GM23248 (cell line): ENCODE data around the gene MAST3. TPM values are rescaled to one million over a fixed set of nuclear protein-coding genes. Genes with fewer than 3 reads are reported as not detected.

Experiments used
- DNase-seq: peaks from one replicate; pipeline ENCODE4 v3.0.0-alpha.2; 2015
- H2AFZ ChIP-seq: fragments of 200-600 bp; sonication (generic); 2 replicates; pipeline ENCODE4 v1.6.1; 2016; ENCODE audit warnings: antibody characterized with exemption
- H3F3A ChIP-seq: fragments of 200-600 bp; sonication (generic); 2 replicates; pipeline ENCODE4 v1.6.1; 2016; ENCODE audit warnings: mild to moderate bottlenecking, antibody characterized with exemption, mixed run types; ENCODE audit not compliant: insufficient read depth
- H3K27ac ChIP-seq: fragments of 200-600 bp; sonication (generic); 2 replicates; pipeline ENCODE4 v1.5.1; 2016; ENCODE audit warnings: mild to moderate bottlenecking
- H3K27me3 ChIP-seq: fragments of 200-600 bp; sonication (generic); replicated peaks from 2 replicates; pipeline ENCODE4 v1.6.1; 2016; ENCODE audit warnings: mild to moderate bottlenecking; ENCODE audit not compliant: insufficient read depth
- H3K36me3 ChIP-seq: fragments of 200-600 bp; sonication (generic); 2 replicates; pipeline ENCODE4 v1.6.1; 2016; ENCODE audit warnings: low read depth, mild to moderate bottlenecking
- H3K4me1 ChIP-seq: fragments of 200-600 bp; sonication (generic); 2 replicates; pipeline ENCODE4 v1.6.1; 2016; ENCODE audit warnings: mild to moderate bottlenecking; ENCODE audit not compliant: insufficient read depth
- H3K4me2 ChIP-seq: fragments of 200-600 bp; sonication (generic); one replicate; pipeline ENCODE4 v1.6.1; 2016; ENCODE audit warnings: mild to moderate bottlenecking; ENCODE audit not compliant: unreplicated experiment
- H3K4me3 ChIP-seq: fragments of 200-600 bp; sonication (generic); 2 replicates; pipeline ENCODE4 v1.5.1; 2016; ENCODE audit warnings: mild to moderate bottlenecking
- H3K79me2 ChIP-seq: fragments of 200-600 bp; sonication (generic); 2 replicates; pipeline ENCODE4 v1.6.1; 2016; ENCODE audit warnings: mild to moderate bottlenecking; ENCODE audit not compliant: insufficient read depth
- H3K9ac ChIP-seq: fragments of 200-600 bp; sonication (generic); 2 replicates; pipeline ENCODE4 v1.6.1; 2016; ENCODE audit warnings: mild to moderate bottlenecking
- H3K9me2 ChIP-seq: fragments of 200-600 bp; sonication (generic); 2 replicates; pipeline ENCODE4 v1.6.1; 2016; ENCODE audit warnings: mixed run types, mild to moderate bottlenecking, moderate library complexity; ENCODE audit not compliant: insufficient read depth
- H3K9me3 ChIP-seq: fragments of 200-600 bp; sonication (generic); one replicate; pipeline ENCODE4 v1.6.1; 2017; ENCODE audit warnings: low read depth
- H4K20me1 ChIP-seq: fragments of 200-600 bp; sonication (generic); 2 replicates; pipeline ENCODE4 v1.6.0; 2016; ENCODE audit not compliant: insufficient read depth
- EZH2 ChIP-seq: fragments of 200-600 bp; sonication (generic); IDR thresholded peaks from 2 replicates; pipeline ENCODE4 v1.6.1; 2018; ENCODE audit warnings: antibody characterized with exemption, mild to moderate bottlenecking; ENCODE audit not compliant: insufficient read depth, poor library complexity, severe bottlenecking
- EZH2phosphoT487 ChIP-seq: fragments of 200-600 bp; sonication (generic); IDR thresholded peaks from 2 replicates; pipeline ENCODE4 v1.6.1; 2018; ENCODE audit warnings: antibody characterized with exemption, moderate library complexity, mild to moderate bottlenecking, low read depth; ENCODE audit not compliant: insufficient read depth
- WGBS, 2 experiments: methylation state at CpG; one replicate each; pipeline ENCODE4 v1.1.6; 2015 to 2017; ENCODE audit warnings: low lambda C conversion rate in 2 of 2, low coverage in 1 of 2; ENCODE audit errors: missing lambda C conversion rate in 2 of 2; 5-methylcytosine and 5-hydroxymethylcytosine counted together
- in situ Hi-C: fragments of 300-500 bp; cut with MboI; formaldehyde crosslinking; loops from 2 replicates; pipeline ENCODE4 v1.15.0; 2020
- polyA plus RNA-seq: library from polyadenylated mRNA; unstranded; fragments of >200 nt; fragmentation: Nextera tagmentation; extraction: Ambion mirVana; gene quantifications from 2 replicates; pipeline ENCODE4 v1.2.1, GENCODE V29; 2016
- total RNA-seq: library from RNA; depleted of rRNA; stranded (reverse); fragments of >200 nt; shearing (Covaris generic); gene quantifications from 2 replicates; pipeline ENCODE4 v1.2.3, GENCODE V29; 2014

The MAST3 gene
- total and polyA plus RNA-seq, 2 experiments from 2014 or later = 3.8 to 5.6 TPM

- no peak for TF ChIP-seq EZH2phosphoT487
- no peak for TF ChIP-seq EZH2
- H3K9ac ChIP-seq = no peak overlapping the region
- no peak overlapping the region for H3K4me3 ChIP-seq
- H2AFZ ChIP-seq = no peak overlapping the region
- H3K9me3 ChIP-seq = no peaks in the 10 kb centered on the region
- H3K4me2 ChIP-seq = no peak overlapping the region
- in situ Hi-C loops = no loop called here
- H4K20me1 ChIP-seq = no peaks in the 10 kb centered on the region
- no peaks in the 10 kb centered on the region for H3K4me1 ChIP-seq
- DNase-seq = no peak
- no peak overlapping the region for H3K27ac ChIP-seq
- no peaks in the 10 kb centered on the region for H3K27me3 ChIP-seq
- H3F3A ChIP-seq = no peaks in the 10 kb centered on the region
- no peaks in the 10 kb centered on the region for H3K79me2 ChIP-seq
- peaks cover 8% of the 10 kb centered on the region; the same call in 1 of the 2 replicates for H3K36me3 ChIP-seq
- H3K9me2 ChIP-seq = no peaks in the 10 kb centered on the region
- WGBS, 2 experiments = 79 to 83% methylated on average over 9 to 11 of the region's 11 CpGs
Measured at GRCh38 chr19:18137242-18137641, 39.7 kb downstream of the MAST3 start.

GRCh38 chr19:18137657-18138339 is 40.2 kb downstream of the MAST3 start:
- Histone ChIP-seq H4K20me1 (no peaks in the 10 kb centered on the region), H3K27ac (no peak overlapping the region), H3K4me1 (no peaks in the 10 kb centered on the region), H2AFZ (no peak overlapping the region), H3K79me2 (no peaks in the 10 kb centered on the region), H3K9me3 (no peaks in the 10 kb centered on the region), H3F3A (no peaks in the 10 kb centered on the region), H3K9me2 (no peaks in the 10 kb centered on the region), H3K27me3 (no peaks in the 10 kb centered on the region), H3K4me2 (no peak overlapping the region), H3K9ac (no peak overlapping the region), H3K4me3 (no peak overlapping the region), H3K36me3 (peaks cover 8% of the 10 kb centered on the region; the same call in 1 of the 2 replicates)
- in situ Hi-C loops = no loop called here
- no peak for TF ChIP-seq EZH2phosphoT487
- no peak for TF ChIP-seq EZH2
- no peak for DNase-seq
- 94% methylated on average over 9 of the region's 9 CpGs for WGBS, 2 experiments

GRCh38 chr19:18140473-18140872 is 42.9 kb downstream of the MAST3 start:
- H4K20me1 ChIP-seq = no peaks in the 10 kb centered on the region
- H2AFZ ChIP-seq = no peak overlapping the region
- H3K4me3 ChIP-seq = no peak overlapping the region

GRCh38 chr19:18141031-18141430 is 43.5 kb downstream of the MAST3 start:
- in situ Hi-C loops = no loop called here
- no peak overlapping the region for H3K4me3 ChIP-seq

More at GRCh38 chr19:18140473-18140872, 42.9 kb downstream of the MAST3 start:
- Histone ChIP-seq H3K9ac (no peak overlapping the region), H3K27me3 (no peaks in the 10 kb centered on the region), H3K9me3 (no peaks in the 10 kb centered on the region), H3K9me2 (no peaks in the 10 kb centered on the region), H3K27ac (no peak overlapping the region), H3F3A (no peaks in the 10 kb centered on the region), H3K4me1 (no peaks in the 10 kb centered on the region), H3K79me2 (no peaks in the 10 kb centered on the region), H3K4me2 (no peak overlapping the region), H3K36me3 (peaks cover 12% of the 10 kb centered on the region; the same call in 1 of the 2 replicates)
- in situ Hi-C loops = no loop called here
- TF ChIP-seq EZH2phosphoT487 (no peak), EZH2 (no peak)
- WGBS, 2 experiments = 96% methylated on average over 1 of the region's 1 CpG
- DNase-seq = no peak

More at GRCh38 chr19:18141031-18141430, 43.5 kb downstream of the MAST3 start:
- no peaks in the 10 kb centered on the region for H3K9me3 ChIP-seq
- 86% methylated on average over 5 to 6 of the region's 6 CpGs for WGBS, 2 experiments
- no peak overlapping the region for H3K4me2 ChIP-seq
- no peak overlapping the region for H2AFZ ChIP-seq
- H3K4me1 ChIP-seq = no peaks in the 10 kb centered on the region
- no peaks in the 10 kb centered on the region for H3K27me3 ChIP-seq
- H4K20me1 ChIP-seq = no peaks in the 10 kb centered on the region
- H3K9ac ChIP-seq = no peak overlapping the region
- TF ChIP-seq EZH2phosphoT487 (no peak), EZH2 (no peak)
- H3K36me3 ChIP-seq = peaks cover 13% of the 10 kb centered on the region; the same call in 1 of the 2 replicates
- H3K79me2 ChIP-seq = no peaks in the 10 kb centered on the region
- no peaks in the 10 kb centered on the region for H3F3A ChIP-seq
- H3K9me2 ChIP-seq = no peaks in the 10 kb centered on the region
- H3K27ac ChIP-seq = no peak overlapping the region
- peak; percentile 31 for DNase-seq
